Effector memory CD4-positive, alpha-beta T cell (primary cell): ENCODE measurements around the gene PMEPA1.

Source experiments
- DNase-seq, 3 donors: peaks; one replicate each; pipeline ENCODE4 v3.0.0-alpha.2; 2020
- H3K27ac ChIP-seq: 2 replicates; pipeline ENCODE4 v1.7.0; 2013; ENCODE audit warnings: mild to moderate bottlenecking, low read length, moderate library complexity; ENCODE audit not compliant: insufficient read depth, poor library complexity, severe bottlenecking
- H3K27me3 ChIP-seq: replicated peaks from 2 replicates; pipeline ENCODE4 v1.7.0; 2013; ENCODE audit warnings: mild to moderate bottlenecking, low read length; ENCODE audit not compliant: insufficient read depth, control insufficient read depth, poor library complexity, severe bottlenecking
- H3K36me3 ChIP-seq: 2 replicates; pipeline ENCODE4 v1.7.0; 2013; ENCODE audit warnings: mild to moderate bottlenecking, low read length, moderate library complexity; ENCODE audit not compliant: control insufficient read depth, insufficient read depth
- H3K4me1 ChIP-seq: 2 replicates; pipeline ENCODE4 v1.7.0; 2013; ENCODE audit warnings: low read length, mild to moderate bottlenecking; ENCODE audit not compliant: control insufficient read depth, insufficient read depth, poor library complexity, severe bottlenecking
- H3K4me3 ChIP-seq: 2 replicates; pipeline ENCODE4 v1.7.0; 2013; ENCODE audit warnings: low read length, low read depth, mild to moderate bottlenecking; ENCODE audit not compliant: insufficient read depth, poor library complexity, severe bottlenecking
- H3K9me3 ChIP-seq: 2 replicates; pipeline ENCODE4 v1.7.0; 2013; ENCODE audit warnings: mild to moderate bottlenecking, low read length, moderate library complexity; ENCODE audit not compliant: control insufficient read depth

PMEPA1 gene

GRCh38 chr20:57603120-57603519 lies 106.7 kb downstream of the PMEPA1 start:
- H3K4me3 ChIP-seq = no peak overlapping the region
- no peaks in the 10 kb centered on the region for H3K36me3 ChIP-seq
- no peaks in the 10 kb centered on the region for H3K9me3 ChIP-seq
- no peak overlapping the region for H3K27ac ChIP-seq
- no peak for DNase-seq
- no peaks in the 10 kb centered on the region for H3K27me3 ChIP-seq
- no peaks in the 10 kb centered on the region for H3K4me1 ChIP-seq

GRCh38 chr20:57601737-57602136 lies 108.1 kb downstream of the PMEPA1 start:
- H3K9me3 ChIP-seq = no peaks in the 10 kb centered on the region
- DNase-seq = no peak
- H3K27ac ChIP-seq = no peak overlapping the region
- no peak overlapping the region for H3K4me3 ChIP-seq
- H3K27me3 ChIP-seq = no peaks in the 10 kb centered on the region
- no peaks in the 10 kb centered on the region for H3K36me3 ChIP-seq
- H3K4me1 ChIP-seq = peaks cover 5% of the 10 kb centered on the region

GRCh38 chr20:57601211-57601570 lies 108.6 kb downstream of the PMEPA1 start:
- Histone ChIP-seq H3K4me1 (peaks cover 5% of the 10 kb centered on the region), H3K36me3 (no peaks in the 10 kb centered on the region), H3K27ac (no peak overlapping the region), H3K27me3 (no peaks in the 10 kb centered on the region), H3K9me3 (no peaks in the 10 kb centered on the region), H3K4me3 (no peak overlapping the region)
- no peak for DNase-seq

- Histone ChIP-seq H3K36me3 (no peaks in the 10 kb centered on the region), H3K27me3 (no peaks in the 10 kb centered on the region), H3K27ac (no peak overlapping the region), H3K4me3 (no peak overlapping the region), H3K4me1 (peaks cover 5% of the 10 kb centered on the region), H3K9me3 (no peaks in the 10 kb centered on the region)
- DNase-seq = no peak
Observed at GRCh38 chr20:57600320-57601210, 109.2 kb downstream of the PMEPA1 start.

GRCh38 chr20:57598491-57598890 lies 111.3 kb downstream of the PMEPA1 start:
- Histone ChIP-seq H3K27me3 (no peaks in the 10 kb centered on the region), H3K4me1 (peaks cover 5% of the 10 kb centered on the region), H3K36me3 (no peaks in the 10 kb centered on the region), H3K27ac (no peak overlapping the region), H3K9me3 (no peaks in the 10 kb centered on the region), H3K4me3 (no peak overlapping the region)
- DNase-seq = no peak
